Fibroblast of villous mesenchyme (primary cell): Measurements from ENCODE around the gene GKAP1. TPM values are rescaled to one million over a fixed set of nuclear protein-coding genes. Genes with fewer than 3 reads are reported as not detected.
A peak's percentile ranks its signal among the peaks of the same experiment; 100 is the strongest.

Experiments used
- DNase-seq: peaks from one replicate; pipeline ENCODE4 v3.0.0-alpha.2; 2010; ENCODE audit warnings: low read depth
- H3K4me3 ChIP-seq: 2 replicates; pipeline ENCODE4 v1.5.1; 2011; ENCODE audit warnings: low read depth, mild to moderate bottlenecking, low read length
- CTCF ChIP-seq: IDR thresholded peaks from 2 replicates; pipeline ENCODE4 v1.5.1; 2012; ENCODE audit warnings: low read depth, mild to moderate bottlenecking, low read length; ENCODE audit not compliant: insufficient read depth
- total RNA-seq: library from RNA; depleted of rRNA; stranded (reverse); fragments of >200 nt; gene quantifications from 2 replicates; pipeline ENCODE4 v1.2.3, GENCODE V29; 2012

Gene GKAP1
- total RNA-seq, 1 donor: 2.2 TPM

DNA sequence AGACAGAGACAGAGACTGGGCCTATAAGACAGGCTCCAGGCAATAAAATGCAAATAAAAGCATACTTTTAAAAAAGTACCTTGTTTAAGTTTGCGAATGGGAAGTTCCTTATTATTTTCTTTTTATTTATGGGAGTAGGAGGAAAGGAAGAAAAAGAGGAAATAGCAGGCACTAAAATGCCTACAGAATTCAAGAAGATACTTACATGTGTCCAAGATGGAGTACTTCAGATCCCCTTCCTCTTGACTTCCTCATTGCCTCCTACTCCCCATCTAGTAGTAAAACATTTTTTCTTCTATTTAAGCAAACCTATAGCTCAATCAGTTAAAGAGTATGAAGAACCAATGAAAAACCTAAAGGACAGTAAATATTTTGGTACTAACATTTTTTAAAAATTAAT lies 24.8 kb downstream of the GKAP1 start:
- TF ChIP-seq CTCF: no peak
- H3K4me3 ChIP-seq: no peak overlapping the region
- no peak for DNase-seq

DNA sequence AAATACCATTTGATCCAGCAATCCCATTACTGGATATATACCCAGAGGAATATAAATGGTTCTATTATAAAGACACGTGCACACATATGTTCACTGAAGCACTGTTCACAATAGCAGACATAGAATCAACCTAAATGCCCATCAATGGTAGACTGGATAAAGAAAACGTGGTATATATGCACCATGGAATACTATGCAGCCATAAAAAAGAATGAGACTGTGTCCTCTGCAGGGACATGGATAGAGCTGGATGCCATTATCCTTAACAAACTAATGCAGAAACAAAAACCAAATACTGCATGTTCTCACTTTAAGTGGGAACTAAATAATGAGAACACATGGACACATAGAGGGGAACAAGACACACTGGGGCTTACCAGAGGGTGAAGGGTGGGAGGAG lies 39.4 kb downstream of the GKAP1 start:
- TF ChIP-seq CTCF: no peak
- no peak for DNase-seq
- H3K4me3 ChIP-seq: no peak overlapping the region

DNA sequence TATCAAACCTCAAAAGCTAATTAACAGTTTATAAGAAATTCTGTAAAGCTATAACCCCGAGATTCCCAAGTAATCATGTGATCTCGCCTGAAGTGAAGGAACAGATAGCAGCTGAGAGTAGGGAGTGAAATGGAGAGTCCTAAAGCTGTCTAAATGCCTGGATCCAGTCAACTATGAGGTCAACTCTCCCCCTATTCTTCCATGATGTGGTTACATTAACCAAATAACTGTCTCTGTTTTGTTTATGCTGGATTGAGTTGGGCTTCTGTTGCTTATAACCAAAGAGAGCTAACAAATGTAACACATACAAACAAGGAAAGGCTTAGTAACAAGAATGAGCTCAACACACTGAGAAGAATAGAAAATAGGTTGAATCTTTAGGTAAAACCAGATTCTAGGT lies 41.6 kb downstream of the GKAP1 start:
- no peak for TF ChIP-seq CTCF
- DNase-seq: peak; percentile 18
- H3K4me3 ChIP-seq: no peak overlapping the region

GRCh38 chr9:83772860-83773259 lies 44.7 kb downstream of the GKAP1 start:
- no peak for TF ChIP-seq CTCF
- H3K4me3 ChIP-seq: no peak overlapping the region
- DNase-seq: no peak

DNA sequence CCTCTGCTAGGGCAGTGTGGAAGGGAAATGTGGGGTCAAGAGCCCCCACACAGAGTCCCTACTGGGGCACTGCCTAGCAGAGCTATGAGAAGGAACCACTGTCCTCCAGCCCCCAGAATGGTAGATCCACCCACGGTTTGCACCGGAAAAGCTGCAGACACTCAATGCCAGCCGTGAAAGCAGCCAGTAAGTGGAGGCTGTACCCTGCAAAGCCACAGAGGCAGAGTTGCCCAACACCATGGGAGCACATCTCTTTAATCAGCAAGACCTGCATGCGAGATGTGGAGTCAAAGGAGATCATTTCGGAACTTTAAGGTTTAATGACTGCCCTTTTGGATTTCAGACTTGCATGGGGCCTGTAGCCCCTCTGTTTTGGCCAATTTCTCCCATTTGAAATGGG lies 52.2 kb downstream of the GKAP1 start:
- TF ChIP-seq CTCF: no peak

GRCh38 chr9:83754383-83754977 lies 63.1 kb downstream of the GKAP1 start:
- no peak overlapping the region for H3K4me3 ChIP-seq
- TF ChIP-seq CTCF: no peak
- no peak for DNase-seq

More for the DNA sequence above, 52.2 kb downstream of the GKAP1 start:
- H3K4me3 ChIP-seq: no peak overlapping the region
- no peak for DNase-seq

- no peak for DNase-seq
- TF ChIP-seq CTCF: no peak
- H3K4me3 ChIP-seq: no peak overlapping the region
Measured at GRCh38 chr9:83749706-83750105, 67.9 kb downstream of the GKAP1 start.
